ENCODE measurements around the gene RHOD.

The RHOD gene

GRCh38 chr11:67013511-67014045 lies 43.1 kb upstream of the RHOD start:
- no peak for TF ChIP-seq CTCF (IDR thresholded peaks at IDR 0.05; ENCODE audit: low read length)
- TF ChIP-seq EZH2phosphoT487 (IDR thresholded peaks at IDR 0.05; ENCODE audit: low read length): no peak
- no peak for TF ChIP-seq EZH2 (optimal IDR thresholded peaks at IDR 0.05; ENCODE audit: low read depth, low read length)
- no peaks in the 10 kb centered on the region for H3K9me3 ChIP-seq (replicated peaks; ENCODE audit: insufficient read depth, low read length)

DNA sequence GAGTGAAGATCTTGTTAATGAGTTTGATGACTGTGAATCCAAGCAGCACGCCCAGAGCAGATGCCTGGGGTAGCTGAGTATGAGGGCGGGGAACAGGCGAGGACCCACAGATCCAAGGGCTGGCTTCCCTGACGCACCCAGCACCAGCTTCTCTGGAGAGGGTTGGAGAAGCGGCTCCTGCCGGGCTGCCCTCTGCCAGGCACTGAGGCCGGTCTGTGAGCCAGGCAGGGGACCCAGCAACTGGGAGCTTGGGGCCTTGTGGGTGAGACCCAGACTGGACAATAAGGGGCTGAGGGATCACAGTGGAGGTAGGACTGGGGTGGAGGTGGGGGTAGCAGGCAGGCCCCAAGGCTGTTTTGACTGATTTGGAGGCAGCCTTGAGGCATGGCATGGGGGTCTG lies 42.3 kb upstream of the RHOD start:
- no peaks in the 10 kb centered on the region for H3K4me1 ChIP-seq (ENCODE audit: low read length)
- no peak for DNase-seq
- peaks cover 17% of the 10 kb centered on the region for H3K27me3 ChIP-seq (replicated peaks; ENCODE audit: insufficient read depth, low read length)
- H2AFZ ChIP-seq (ENCODE audit: low read length): no peak overlapping the region
- H3K79me2 ChIP-seq (ENCODE audit: low read length): no peaks in the 10 kb centered on the region
- H3K27ac ChIP-seq (ENCODE audit: low read length): no peak overlapping the region
- H3K9me2 ChIP-seq (replicated peaks; ENCODE audit: insufficient read depth, low read length): no peaks in the 10 kb centered on the region
- H3K4me2 ChIP-seq (ENCODE audit: low read depth, low read length): no peak overlapping the region
- no peak overlapping the region for H3K4me3 ChIP-seq (ENCODE audit: low read length)
- TF ChIP-seq EZH2 (optimal IDR thresholded peaks at IDR 0.05; ENCODE audit: low read depth, low read length) (no peak), EZH2phosphoT487 (IDR thresholded peaks at IDR 0.05; ENCODE audit: low read length) (no peak), CTCF (IDR thresholded peaks at IDR 0.05; ENCODE audit: low read length) (no peak)
- H3K9me3 ChIP-seq (replicated peaks; ENCODE audit: insufficient read depth, low read length): no peaks in the 10 kb centered on the region
- no peak overlapping the region for H3K9ac ChIP-seq (ENCODE audit: low read length)
- H3F3A ChIP-seq (ENCODE audit: insufficient read depth, low read length): no peaks in the 10 kb centered on the region
- no peaks in the 10 kb centered on the region for H3K36me3 ChIP-seq (replicated peaks; ENCODE audit: insufficient read depth, low read length)
- no peaks in the 10 kb centered on the region for H4K20me1 ChIP-seq (ENCODE audit: insufficient read depth, low read length)

More at GRCh38 chr11:67013511-67014045, 43.1 kb upstream of the RHOD start:
- Histone ChIP-seq H3K4me3 (ENCODE audit: low read length) (no peak overlapping the region), H3F3A (ENCODE audit: insufficient read depth, low read length) (no peaks in the 10 kb centered on the region), H3K27ac (ENCODE audit: low read length) (no peak overlapping the region), H3K79me2 (ENCODE audit: low read length) (no peaks in the 10 kb centered on the region), H3K36me3 (replicated peaks; ENCODE audit: insufficient read depth, low read length) (no peaks in the 10 kb centered on the region), H3K9ac (ENCODE audit: low read length) (no peak overlapping the region), H3K4me2 (ENCODE audit: low read depth, low read length) (no peak overlapping the region), H4K20me1 (ENCODE audit: insufficient read depth, low read length) (no peaks in the 10 kb centered on the region), H3K9me2 (replicated peaks; ENCODE audit: insufficient read depth, low read length) (no peaks in the 10 kb centered on the region), H3K4me1 (ENCODE audit: low read length) (no peaks in the 10 kb centered on the region), H2AFZ (ENCODE audit: low read length) (no peak overlapping the region), H3K27me3 (replicated peaks; ENCODE audit: insufficient read depth, low read length) (peaks cover 17% of the 10 kb centered on the region)
- no peak for DNase-seq

DNA sequence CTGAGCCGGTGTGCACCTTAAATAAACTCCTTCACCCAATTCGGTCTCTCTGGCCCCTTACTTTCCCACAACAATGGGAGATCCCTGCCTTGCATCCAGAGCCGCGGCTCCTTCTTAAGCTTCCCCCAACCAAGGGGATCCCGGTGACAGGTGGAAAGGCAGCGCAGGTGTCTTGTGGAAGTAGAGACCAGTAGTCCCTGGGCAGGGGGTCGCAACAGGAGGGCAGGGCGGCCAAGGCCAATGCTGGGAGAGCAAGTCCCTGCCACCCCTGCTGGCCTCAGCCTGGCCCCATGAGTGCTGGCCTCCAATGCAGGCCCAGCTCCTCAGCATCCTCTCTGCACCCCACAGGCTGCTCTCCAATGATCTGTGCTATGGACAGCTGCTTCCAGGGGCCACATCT lies 41.6 kb upstream of the RHOD start:
- Histone ChIP-seq H3K27me3 (replicated peaks; ENCODE audit: insufficient read depth, low read length) (peaks cover 19% of the 10 kb centered on the region), H3K4me3 (ENCODE audit: low read length) (no peak overlapping the region), H3K9me2 (replicated peaks; ENCODE audit: insufficient read depth, low read length) (no peaks in the 10 kb centered on the region), H3K36me3 (replicated peaks; ENCODE audit: insufficient read depth, low read length) (no peaks in the 10 kb centered on the region), H3K9ac (ENCODE audit: low read length) (no peak overlapping the region), H3K9me3 (replicated peaks; ENCODE audit: insufficient read depth, low read length) (no peaks in the 10 kb centered on the region), H3K4me1 (ENCODE audit: low read length) (no peaks in the 10 kb centered on the region), H2AFZ (ENCODE audit: low read length) (no peak overlapping the region), H3F3A (ENCODE audit: insufficient read depth, low read length) (no peaks in the 10 kb centered on the region), H3K79me2 (ENCODE audit: low read length) (no peaks in the 10 kb centered on the region), H4K20me1 (ENCODE audit: insufficient read depth, low read length) (no peaks in the 10 kb centered on the region), H3K4me2 (ENCODE audit: low read depth, low read length) (no peak overlapping the region), H3K27ac (ENCODE audit: low read length) (no peak overlapping the region)
- TF ChIP-seq EZH2phosphoT487 (IDR thresholded peaks at IDR 0.05; ENCODE audit: low read length) (no peak), EZH2 (optimal IDR thresholded peaks at IDR 0.05; ENCODE audit: low read depth, low read length) (no peak), CTCF (IDR thresholded peaks at IDR 0.05; ENCODE audit: low read length) (no peak)
- no peak for DNase-seq
